RPMI8226 (cell line): ENCODE results near the gene DPM2.

Experiments
- DNase-seq: peaks from one replicate; pipeline ENCODE4 v3.0.0-alpha.2; 2015

DPM2 gene

GRCh38 chr9:127934248-127934647 is 3.4 kb downstream of the DPM2 start:
- DNase-seq: no peak

DNA sequence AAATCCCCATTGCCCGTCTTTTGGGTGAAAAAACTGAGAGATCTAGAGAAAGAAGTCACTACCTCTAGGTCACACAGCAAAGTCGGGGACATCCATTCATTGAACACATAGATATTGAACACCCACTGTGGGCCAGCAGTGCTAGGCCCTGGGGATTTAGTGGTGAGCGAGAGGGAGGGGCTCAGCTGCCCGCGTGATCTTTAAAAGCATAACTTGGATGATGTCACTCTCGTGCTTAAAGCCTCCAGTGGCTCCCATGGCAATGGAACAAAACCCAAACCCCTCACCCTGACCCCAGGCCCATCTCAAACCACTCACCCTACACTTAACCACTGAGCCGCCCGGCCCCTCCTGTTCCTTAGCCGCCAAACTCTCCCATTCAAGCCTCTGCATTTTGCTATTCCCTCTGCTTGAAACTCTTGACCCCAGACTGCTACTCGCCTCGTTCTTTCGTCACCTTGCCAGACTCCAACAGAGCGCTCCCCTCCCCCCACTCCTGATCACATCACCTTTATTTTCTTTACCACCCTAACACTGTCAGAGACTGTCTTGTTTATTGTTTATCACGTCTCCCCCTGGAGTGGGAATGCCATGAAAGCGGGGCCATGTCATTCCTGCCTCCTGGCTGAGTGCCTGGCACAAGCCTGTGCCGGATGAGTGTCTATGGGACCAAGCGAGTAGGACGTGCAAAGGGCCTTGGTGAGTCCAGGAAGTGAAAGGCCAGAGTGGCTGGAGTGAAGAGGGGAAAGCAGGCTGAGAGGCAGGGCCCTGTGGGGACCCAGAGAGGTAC is 6.4 kb downstream of the DPM2 start:
- peak; percentile 70 for DNase-seq

DNA sequence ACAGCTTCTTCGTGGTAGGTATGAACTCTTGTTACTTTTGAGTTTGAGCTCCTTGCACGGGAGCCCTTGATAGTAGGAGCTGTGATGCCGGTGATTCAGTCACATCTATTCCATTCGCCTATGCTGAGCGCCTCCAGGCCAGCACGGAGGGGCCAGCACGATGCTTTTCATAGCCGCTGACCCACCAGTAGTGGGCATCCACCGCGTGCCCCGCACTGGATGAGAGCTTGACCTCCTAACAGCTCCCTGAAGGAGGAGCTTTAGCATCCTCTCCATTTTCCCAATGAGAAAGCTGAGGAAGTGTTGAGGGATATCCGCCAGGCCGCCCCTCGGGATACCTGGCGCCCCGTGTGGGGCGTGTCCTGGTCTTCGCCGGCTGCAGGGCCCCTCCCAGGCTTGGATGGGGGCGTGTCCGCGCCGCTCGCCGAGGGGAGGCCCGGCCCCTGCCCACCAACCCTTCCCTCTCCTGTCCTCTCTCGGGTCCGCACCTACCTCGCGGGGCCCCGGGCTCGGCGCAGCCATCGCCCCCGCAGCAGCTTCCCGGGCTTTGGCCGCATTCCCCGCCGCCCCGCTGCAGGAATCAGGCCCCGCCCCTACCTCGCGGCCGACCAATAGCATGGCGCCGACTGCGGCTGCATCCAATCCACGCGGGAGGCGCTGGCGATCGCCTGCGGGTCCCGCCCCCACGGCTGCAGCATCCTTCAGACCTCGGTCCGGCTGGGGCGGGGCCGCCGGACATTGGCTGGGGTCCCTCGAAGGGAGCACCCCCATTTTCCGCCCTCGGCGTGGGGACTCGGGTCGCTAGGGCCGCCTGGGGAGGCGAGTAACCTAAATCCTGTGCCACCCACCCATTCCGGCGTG is 7.2 kb downstream of the DPM2 start, which contains the start of gene PIP5KL1:
TSS of gene PIP5KL1 (minus strand) at position 547 of the 861 bp plus-strand sequence. CDS start at position 522, 25 bp downstream.
- DNase-seq: peak; percentile 91

- no peak for DNase-seq
Measured at GRCh38 chr9:127929625-127929979, 8.1 kb downstream of the DPM2 start.

GRCh38 chr9:127928676-127929624 is 8.7 kb downstream of the DPM2 start:
- DNase-seq: peak; percentile 95

GRCh38 chr9:127927988-127928675 is 9.5 kb downstream of the DPM2 start:
- DNase-seq: peak; percentile 77

DNA sequence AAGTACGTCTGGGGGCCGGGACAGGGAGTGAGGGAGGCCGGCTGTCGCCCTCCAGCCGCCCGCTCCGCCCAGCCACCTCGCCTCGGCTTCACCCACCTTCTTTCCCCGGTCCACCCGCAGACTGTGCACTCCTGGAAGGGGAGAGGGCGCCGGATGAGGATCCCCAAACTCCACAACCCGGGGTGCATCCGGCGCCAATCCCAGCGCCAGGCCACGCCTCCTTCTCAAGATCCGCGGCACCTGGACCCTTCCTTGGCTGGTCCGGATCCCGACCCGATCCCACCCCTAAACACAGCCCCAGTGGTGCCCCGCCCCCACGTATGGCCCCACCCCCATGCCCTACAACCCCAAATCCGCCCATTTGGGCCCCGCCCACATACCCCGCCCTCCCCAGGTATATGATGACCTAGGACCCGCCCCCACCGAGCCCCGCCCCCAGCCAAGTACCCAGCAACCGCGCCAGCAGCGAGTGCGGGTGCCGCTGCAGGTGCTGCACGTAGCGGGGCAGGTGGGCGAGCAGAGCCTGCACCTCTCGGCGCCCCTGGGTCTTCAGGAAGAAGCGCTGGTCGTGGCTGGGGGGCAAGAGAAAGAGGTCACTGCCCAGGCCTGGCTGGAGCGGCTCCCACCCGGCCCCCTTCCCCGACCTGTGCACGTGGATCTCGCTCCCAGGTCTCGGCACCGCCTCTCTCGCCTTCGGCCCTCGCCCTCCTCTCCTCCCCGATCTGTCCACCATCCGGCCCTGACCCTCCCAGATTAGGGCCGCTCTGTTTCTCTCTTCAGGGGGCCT is 10.3 kb downstream of the DPM2 start:
- DNase-seq: peak; percentile 96

DNA sequence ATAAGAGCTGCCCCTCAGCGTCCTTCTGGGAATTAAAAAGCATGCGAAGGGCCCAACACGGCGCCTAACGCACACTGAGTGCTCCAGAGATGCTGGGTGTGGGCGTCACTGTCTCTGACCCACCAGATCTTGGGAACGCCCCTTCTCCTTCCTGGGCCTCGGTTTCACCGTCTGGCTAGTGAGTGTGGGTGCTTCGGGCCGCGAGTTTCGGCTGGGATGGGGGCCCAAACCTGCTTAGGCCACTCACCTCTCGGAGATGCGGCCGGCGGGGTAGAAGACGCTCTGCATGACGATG is 10.8 kb downstream of the DPM2 start:
- no peak for DNase-seq

GRCh38 chr9:127925959-127926905 is 11.4 kb downstream of the DPM2 start:
- DNase-seq: no peak

DNA sequence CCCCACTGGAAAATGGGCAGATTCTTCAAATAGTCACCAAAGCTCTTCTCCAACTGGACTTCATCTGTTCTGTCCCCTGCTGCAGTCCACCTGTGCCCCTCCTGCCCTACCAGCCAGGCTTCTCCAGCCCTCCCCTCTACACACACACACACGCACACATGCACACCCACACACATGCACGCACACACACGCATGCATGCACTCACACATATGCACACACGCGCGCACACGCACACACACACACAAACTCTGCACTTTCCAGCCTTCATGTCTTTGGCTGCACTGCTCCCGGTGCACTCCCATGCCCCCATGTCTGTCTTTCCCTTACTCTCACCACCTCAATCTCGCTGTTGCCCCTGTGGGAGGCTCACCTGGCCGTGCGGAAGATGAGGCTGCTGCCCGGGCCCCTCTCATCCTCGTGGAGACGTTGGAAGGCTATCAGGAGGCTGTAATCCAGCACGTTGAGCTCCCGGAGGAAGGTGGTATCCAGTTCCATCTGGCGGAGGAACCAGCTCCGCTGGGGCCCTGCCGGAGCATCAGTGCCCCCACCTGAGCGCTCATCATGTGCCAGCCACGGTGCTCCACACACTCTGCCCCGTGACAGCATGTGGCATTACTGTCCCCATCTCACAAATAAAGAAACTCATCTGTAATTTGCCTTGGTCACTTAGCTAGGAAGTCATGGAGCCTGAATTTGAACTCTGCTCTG is 12.8 kb downstream of the DPM2 start:
- no peak for DNase-seq

GRCh38 chr9:127923771-127924170 is 13.9 kb downstream of the DPM2 start:
- no peak for DNase-seq

GRCh38 chr9:127923046-127923445 is 14.6 kb downstream of the DPM2 start:
- DNase-seq: no peak

GRCh38 chr9:127921557-127922120 is 16.0 kb downstream of the DPM2 start:
- DNase-seq: peak; percentile 73

- DNase-seq: no peak
Measured at GRCh38 chr9:127920794-127921193, 16.9 kb downstream of the DPM2 start.

- no peak for DNase-seq
Measured at GRCh38 chr9:127919253-127919815, 18.3 kb downstream of the DPM2 start.

DNA sequence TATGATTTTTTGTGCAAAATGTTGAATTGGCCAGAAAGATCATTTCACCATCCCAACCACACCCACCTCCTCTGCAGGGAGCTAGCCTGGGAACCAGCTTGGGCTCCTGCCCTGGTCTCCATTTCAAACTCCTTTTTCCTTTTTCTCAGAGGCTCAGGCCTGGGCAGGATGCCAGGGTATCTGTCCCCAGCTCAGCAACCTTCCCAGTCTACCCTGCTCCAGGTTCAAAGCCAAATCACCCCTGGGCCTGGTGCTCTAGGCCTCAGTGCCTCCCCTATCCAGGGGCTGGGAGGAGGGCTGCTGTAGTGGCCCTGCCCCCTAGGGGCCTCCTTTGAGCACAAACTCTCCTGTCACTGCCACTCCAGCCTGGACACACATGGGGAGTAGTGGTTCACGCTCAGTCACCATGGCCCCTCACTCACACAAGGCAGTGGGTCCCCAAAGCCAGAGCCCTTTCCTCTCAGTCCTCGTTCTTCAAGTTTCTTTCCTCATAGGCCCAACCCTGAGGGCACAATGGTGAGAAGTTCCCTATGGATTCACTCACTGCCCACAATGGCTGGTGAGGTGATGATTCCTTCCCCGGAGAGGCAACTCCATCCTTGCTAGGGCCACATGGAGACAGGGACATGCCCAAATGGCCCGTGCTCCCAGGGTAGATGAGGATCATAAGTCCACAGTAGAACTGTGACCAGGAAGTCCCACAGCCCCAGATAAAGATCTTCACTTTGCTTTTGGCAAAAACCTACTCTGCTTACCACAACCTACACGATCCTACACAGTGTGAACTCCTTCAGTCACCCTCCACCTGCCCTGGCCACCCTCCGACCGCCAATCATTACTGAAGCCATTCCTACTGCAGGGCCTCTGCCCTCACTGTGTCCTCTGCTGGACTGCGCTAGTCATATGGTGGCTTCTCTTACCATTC is 19.2 kb downstream of the DPM2 start:
- peak; percentile 76 for DNase-seq

GRCh38 chr9:127917603-127918002 is 20.1 kb downstream of the DPM2 start:
- peak; percentile 80 for DNase-seq
